ENCODE results near the gene E4F1. TPM values are rescaled to one million over a fixed set of nuclear protein-coding genes. Genes with fewer than 3 reads are reported as not detected.

Gene E4F1
- total and polyA plus RNA-seq, 10 of the 15 experiments (the other 5 are each of a cell fraction or from before 2014, with no cell fraction given), result 0.23 to 36.5 (median 14.5) TPM

DNA sequence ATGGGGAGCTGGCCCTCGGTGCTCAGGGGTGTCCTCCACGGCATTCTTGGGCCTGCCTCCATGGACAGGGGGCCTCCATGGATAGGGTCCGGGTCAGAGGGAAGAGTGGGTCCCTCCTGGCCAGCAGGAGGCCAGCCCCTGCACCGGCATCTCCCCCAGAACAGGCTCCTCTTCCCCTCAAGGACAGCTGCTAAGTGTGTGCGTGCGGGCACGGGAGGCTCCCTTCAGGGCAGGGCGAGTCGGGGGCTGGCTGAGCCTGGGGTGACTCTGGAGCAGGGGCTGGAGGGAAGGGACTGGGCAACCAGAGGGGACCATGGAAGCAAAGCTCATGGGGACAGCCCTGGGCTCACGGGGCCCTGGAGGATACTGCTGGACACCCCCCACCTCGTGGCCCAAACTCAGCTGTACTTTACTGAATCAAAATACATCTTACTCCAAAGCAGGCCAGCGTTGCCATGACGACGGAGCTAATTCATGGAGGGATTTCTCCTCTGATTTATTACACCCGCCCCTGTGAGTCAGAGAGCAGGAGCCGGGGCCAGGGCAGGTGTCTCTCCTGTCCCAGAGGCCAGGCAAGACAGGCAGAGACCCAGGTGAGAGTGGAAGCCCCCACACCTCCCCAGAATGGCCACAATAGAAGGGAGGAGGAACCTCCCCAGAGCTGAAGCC is 29.1 kb upstream of the E4F1 start:
- in situ Hi-C loops (cut with MboI), result no loop called here
- ChIA-PET SMC1A (ENCODE audit: uncharacterized antibody, unreplicated experiment) (no interaction called here), POLR2A (interaction anchor here (0.6 kb wide), 1 partner anchor 212 kb away, joined by 8 read pairs; no protein-coding TSS in a partner anchor), RAD21 (ENCODE audit: unreplicated experiment) (interaction anchor here (1.0 to 1.5 kb wide), 3 partner anchors 57 to 307 kb away, joined by 4 to 11 read pairs (median 10); partner anchors contain the start of gene ECI1), CTCF (interaction anchor here (0.5 to 2.0 kb wide), 9 partner anchors 17 to 313 kb away, joined by 3 to 10 read pairs (median 3); partner anchors contain the start of genes ECI1 and PGP)
- Histone ChIP-seq H3K4me1 (ENCODE audit: control insufficient read depth, insufficient read depth, low read length) (no peaks in the 10 kb centered on the region; the same call in 1 of the 2 replicates), H3K36me3 (ENCODE audit: control insufficient read depth in 2 of 2, insufficient read depth in 2 of 2, low read length in 1 of 2) (no peaks in the 10 kb centered on the region), H3K79me2 (ENCODE audit: control insufficient read depth, insufficient read depth, low read length) (no peaks in the 10 kb centered on the region), H3K9me3 (replicated peaks; ENCODE audit: control insufficient read depth, insufficient read depth, low read length) (no peaks in the 10 kb centered on the region), H3K27ac (ENCODE audit: control insufficient read depth, insufficient read depth) (no peak overlapping the region), H3K4me2 (ENCODE audit: control insufficient read depth, insufficient read depth) (no peak overlapping the region), H4K20me1 (ENCODE audit: control insufficient read depth, insufficient read depth) (no peaks in the 10 kb centered on the region), H3K4me3 (no peak overlapping the region), H3K27me3 (replicated peaks in 1 of 2; ENCODE audit: control insufficient read depth in 2 of 2, insufficient read depth in 2 of 2, low read length in 1 of 2) (peaks cover 12 to 15% of the 10 kb centered on the region in 2 experiments), H3K9ac (ENCODE audit: control insufficient read depth, insufficient read depth, low read length) (no peak overlapping the region), H2AFZ (ENCODE audit: control insufficient read depth, low read depth, low read length) (no peak overlapping the region)
- DNase-seq (ENCODE audit: low read depth, low spot score), result no peak
- ATAC-seq, result no peak; the same call in 2 of the 3 replicates
- no TSS peak for BruUV-seq (replicated peaks)
- TF ChIP-seq, protein P1, sequence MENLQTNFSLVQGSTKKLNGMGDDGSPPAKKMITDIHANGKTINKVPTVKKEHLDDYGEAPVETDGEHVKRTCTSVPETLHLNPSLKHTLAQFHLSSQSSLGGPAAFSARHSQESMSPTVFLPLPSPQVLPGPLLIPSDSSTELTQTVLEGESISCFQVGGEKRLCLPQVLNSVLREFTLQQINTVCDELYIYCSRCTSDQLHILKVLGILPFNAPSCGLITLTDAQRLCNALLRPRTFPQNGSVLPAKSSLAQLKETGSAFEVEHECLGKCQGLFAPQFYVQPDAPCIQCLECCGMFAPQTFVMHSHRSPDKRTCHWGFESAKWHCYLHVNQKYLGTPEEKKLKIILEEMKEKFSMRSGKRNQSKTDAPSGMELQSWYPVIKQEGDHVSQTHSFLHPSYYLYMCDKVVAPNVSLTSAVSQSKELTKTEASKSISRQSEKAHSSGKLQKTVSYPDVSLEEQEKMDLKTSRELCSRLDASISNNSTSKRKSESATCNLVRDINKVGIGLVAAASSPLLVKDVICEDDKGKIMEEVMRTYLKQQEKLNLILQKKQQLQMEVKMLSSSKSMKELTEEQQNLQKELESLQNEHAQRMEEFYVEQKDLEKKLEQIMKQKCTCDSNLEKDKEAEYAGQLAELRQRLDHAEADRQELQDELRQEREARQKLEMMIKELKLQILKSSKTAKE (IDR thresholded peaks at IDR 0.05; ENCODE audit: low read depth, poor library complexity, severe bottlenecking), result no peak
- TF ChIP-seq IKZF2 (IDR thresholded peaks at IDR 0.05) (no peak), NR2C1 (IDR thresholded peaks at IDR 0.05) (no peak), CHD2 (IDR thresholded peaks at IDR 0.05; ENCODE audit: borderline replicate concordance, low read depth, low read length) (no peak), EP300 (IDR thresholded peaks at IDR 0.05; ENCODE audit: borderline replicate concordance in 1 of 2, control insufficient read depth in 1 of 2, low read depth in 2 of 2, low read length in 2 of 2) (no peak), SP1 (IDR thresholded peaks at IDR 0.05; ENCODE audit: low read depth, low read length) (no peak), CHD1 (IDR thresholded peaks at IDR 0.05; ENCODE audit: low read depth, low read length) (no peak)
- TF ChIP-seq, protein P2, sequence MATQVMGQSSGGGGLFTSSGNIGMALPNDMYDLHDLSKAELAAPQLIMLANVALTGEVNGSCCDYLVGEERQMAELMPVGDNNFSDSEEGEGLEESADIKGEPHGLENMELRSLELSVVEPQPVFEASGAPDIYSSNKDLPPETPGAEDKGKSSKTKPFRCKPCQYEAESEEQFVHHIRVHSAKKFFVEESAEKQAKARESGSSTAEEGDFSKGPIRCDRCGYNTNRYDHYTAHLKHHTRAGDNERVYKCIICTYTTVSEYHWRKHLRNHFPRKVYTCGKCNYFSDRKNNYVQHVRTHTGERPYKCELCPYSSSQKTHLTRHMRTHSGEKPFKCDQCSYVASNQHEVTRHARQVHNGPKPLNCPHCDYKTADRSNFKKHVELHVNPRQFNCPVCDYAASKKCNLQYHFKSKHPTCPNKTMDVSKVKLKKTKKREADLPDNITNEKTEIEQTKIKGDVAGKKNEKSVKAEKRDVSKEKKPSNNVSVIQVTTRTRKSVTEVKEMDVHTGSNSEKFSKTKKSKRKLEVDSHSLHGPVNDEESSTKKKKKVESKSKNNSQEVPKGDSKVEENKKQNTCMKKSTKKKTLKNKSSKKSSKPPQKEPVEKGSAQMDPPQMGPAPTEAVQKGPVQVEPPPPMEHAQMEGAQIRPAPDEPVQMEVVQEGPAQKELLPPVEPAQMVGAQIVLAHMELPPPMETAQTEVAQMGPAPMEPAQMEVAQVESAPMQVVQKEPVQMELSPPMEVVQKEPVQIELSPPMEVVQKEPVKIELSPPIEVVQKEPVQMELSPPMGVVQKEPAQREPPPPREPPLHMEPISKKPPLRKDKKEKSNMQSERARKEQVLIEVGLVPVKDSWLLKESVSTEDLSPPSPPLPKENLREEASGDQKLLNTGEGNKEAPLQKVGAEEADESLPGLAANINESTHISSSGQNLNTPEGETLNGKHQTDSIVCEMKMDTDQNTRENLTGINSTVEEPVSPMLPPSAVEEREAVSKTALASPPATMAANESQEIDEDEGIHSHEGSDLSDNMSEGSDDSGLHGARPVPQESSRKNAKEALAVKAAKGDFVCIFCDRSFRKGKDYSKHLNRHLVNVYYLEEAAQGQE (IDR thresholded peaks at IDR 0.05; ENCODE audit: low read depth, low read length), result no peak
- intact Hi-C loops (cut with micrococcal nuclease; ENCODE audit: unreplicated experiment), result loop anchor here (2.0 kb wide), 1 partner anchor 307 kb away; no protein-coding TSS in a partner anchor
- no peak for FAIRE-seq
- 39% methylated on average over 16 of the region's 16 CpGs for WGBS (ENCODE audit: insufficient coverage, insufficient replicate concordance, low lambda C conversion rate, missing lambda C conversion rate)
